Measurements from ENCODE around the gene CFLAR.

GRCh38 chr2:201137505-201138400, 21.8 kb downstream of the CFLAR start:
- TF ChIP-seq, protein P1, sequence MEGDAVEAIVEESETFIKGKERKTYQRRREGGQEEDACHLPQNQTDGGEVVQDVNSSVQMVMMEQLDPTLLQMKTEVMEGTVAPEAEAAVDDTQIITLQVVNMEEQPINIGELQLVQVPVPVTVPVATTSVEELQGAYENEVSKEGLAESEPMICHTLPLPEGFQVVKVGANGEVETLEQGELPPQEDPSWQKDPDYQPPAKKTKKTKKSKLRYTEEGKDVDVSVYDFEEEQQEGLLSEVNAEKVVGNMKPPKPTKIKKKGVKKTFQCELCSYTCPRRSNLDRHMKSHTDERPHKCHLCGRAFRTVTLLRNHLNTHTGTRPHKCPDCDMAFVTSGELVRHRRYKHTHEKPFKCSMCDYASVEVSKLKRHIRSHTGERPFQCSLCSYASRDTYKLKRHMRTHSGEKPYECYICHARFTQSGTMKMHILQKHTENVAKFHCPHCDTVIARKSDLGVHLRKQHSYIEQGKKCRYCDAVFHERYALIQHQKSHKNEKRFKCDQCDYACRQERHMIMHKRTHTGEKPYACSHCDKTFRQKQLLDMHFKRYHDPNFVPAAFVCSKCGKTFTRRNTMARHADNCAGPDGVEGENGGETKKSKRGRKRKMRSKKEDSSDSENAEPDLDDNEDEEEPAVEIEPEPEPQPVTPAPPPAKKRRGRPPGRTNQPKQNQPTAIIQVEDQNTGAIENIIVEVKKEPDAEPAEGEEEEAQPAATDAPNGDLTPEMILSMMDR (IDR thresholded peaks at IDR 0.05; ENCODE audit: low read depth, low read length, missing input control): no peak
- no peak for TF ChIP-seq FOXA2 (IDR thresholded peaks at IDR 0.05)
- no peak for TF ChIP-seq RAD21 (IDR thresholded peaks at IDR 0.05)
- no peak for TF ChIP-seq FOXA1 (IDR thresholded peaks at IDR 0.05)
- TF ChIP-seq, protein P2, sequence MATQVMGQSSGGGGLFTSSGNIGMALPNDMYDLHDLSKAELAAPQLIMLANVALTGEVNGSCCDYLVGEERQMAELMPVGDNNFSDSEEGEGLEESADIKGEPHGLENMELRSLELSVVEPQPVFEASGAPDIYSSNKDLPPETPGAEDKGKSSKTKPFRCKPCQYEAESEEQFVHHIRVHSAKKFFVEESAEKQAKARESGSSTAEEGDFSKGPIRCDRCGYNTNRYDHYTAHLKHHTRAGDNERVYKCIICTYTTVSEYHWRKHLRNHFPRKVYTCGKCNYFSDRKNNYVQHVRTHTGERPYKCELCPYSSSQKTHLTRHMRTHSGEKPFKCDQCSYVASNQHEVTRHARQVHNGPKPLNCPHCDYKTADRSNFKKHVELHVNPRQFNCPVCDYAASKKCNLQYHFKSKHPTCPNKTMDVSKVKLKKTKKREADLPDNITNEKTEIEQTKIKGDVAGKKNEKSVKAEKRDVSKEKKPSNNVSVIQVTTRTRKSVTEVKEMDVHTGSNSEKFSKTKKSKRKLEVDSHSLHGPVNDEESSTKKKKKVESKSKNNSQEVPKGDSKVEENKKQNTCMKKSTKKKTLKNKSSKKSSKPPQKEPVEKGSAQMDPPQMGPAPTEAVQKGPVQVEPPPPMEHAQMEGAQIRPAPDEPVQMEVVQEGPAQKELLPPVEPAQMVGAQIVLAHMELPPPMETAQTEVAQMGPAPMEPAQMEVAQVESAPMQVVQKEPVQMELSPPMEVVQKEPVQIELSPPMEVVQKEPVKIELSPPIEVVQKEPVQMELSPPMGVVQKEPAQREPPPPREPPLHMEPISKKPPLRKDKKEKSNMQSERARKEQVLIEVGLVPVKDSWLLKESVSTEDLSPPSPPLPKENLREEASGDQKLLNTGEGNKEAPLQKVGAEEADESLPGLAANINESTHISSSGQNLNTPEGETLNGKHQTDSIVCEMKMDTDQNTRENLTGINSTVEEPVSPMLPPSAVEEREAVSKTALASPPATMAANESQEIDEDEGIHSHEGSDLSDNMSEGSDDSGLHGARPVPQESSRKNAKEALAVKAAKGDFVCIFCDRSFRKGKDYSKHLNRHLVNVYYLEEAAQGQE (IDR thresholded peaks at IDR 0.05): no peak
- TF ChIP-seq SP1 (IDR thresholded peaks at IDR 0.05): no peak
- TF ChIP-seq NR2F2 (IDR thresholded peaks at IDR 0.05): no peak
- TF ChIP-seq JUND (IDR thresholded peaks at IDR 0.05): no peak
- no peak for TF ChIP-seq TAF1 (conservative IDR thresholded peaks at IDR 0.05)
- no peak for TF ChIP-seq ATF3 (IDR thresholded peaks at IDR 0.05)
